NCI-H2171 (cell line): Measurements from ENCODE around the gene CNPY2.
"Not testable (repeated sequence)": the region's sequence is repeated elsewhere in the genome, so short reads cannot be mapped to it uniquely, and the experiment has no call there.

Experiments
- DNase-seq: peaks from one replicate; lab custom pipeline; 2025; lab: John Stamatoyannopoulos, UW

The CNPY2 gene

GRCh38 chr12:56333679-56334489, 18.1 kb upstream of the CNPY2 start, which contains the start of gene PAN2:
PAN2 (minus strand) TSS chr12:56334000; CDS start chr12:56333094, 906 bp downstream.
- peak; percentile 96 for DNase-seq

- DNase-seq, result no peak
Observed at GRCh38 chr12:56333197-56333678, 17.4 kb upstream of the CNPY2 start.

GRCh38 chr12:56332512-56333196, 16.9 kb upstream of the CNPY2 start:
- DNase-seq, result no peak

GRCh38 chr12:56330936-56331490, 15.2 kb upstream of the CNPY2 start:
- no peak for DNase-seq

GRCh38 chr12:56326533-56326932, 10.7 kb upstream of the CNPY2 start:
- peak; percentile 3 for DNase-seq

- no peak for DNase-seq
Observed at GRCh38 chr12:56326126-56326525, 10.3 kb upstream of the CNPY2 start.

- DNase-seq, result no peak
Observed at GRCh38 chr12:56324206-56324605, 8.4 kb upstream of the CNPY2 start.

GRCh38 chr12:56321610-56322009, 5.8 kb upstream of the CNPY2 start:
- DNase-seq, result not testable (repeated sequence)

GRCh38 chr12:56321027-56321426, 5.2 kb upstream of the CNPY2 start:
- DNase-seq, result no peak

GRCh38 chr12:56317675-56318074, 1.9 kb upstream of the CNPY2 start:
- no peak for DNase-seq

GRCh38 chr12:56315249-56315621, 553 bp downstream of the CNPY2 start:
- DNase-seq, result no peak

GRCh38 chr12:56311003-56311402, 4.8 kb downstream of the CNPY2 start:
- DNase-seq, result no peak

- no peak for DNase-seq
Observed at GRCh38 chr12:56308714-56309113, 7.1 kb downstream of the CNPY2 start.

- no peak for DNase-seq
Observed at GRCh38 chr12:56307221-56307965, 8.4 kb downstream of the CNPY2 start.

- no peak for DNase-seq
Observed at GRCh38 chr12:56304872-56305590, 10.8 kb downstream of the CNPY2 start.

- DNase-seq, result no peak
Observed at GRCh38 chr12:56304276-56304675, 11.5 kb downstream of the CNPY2 start.

- DNase-seq, result peak; percentile 73
Observed at GRCh38 chr12:56300644-56301464, 14.9 kb downstream of the CNPY2 start.

- DNase-seq, result peak; percentile 99
Observed at GRCh38 chr12:56299853-56300643, 15.7 kb downstream of the CNPY2 start, which contains the start of gene CS. CS (minus strand) TSS chr12:56300330; CDS start chr12:56300201, 129 bp downstream.

- DNase-seq, result no peak
Observed at GRCh38 chr12:56299308-56299852, 16.4 kb downstream of the CNPY2 start.
